Panc1 (cell line): ENCODE measurements around the gene GHRHR. TPM values are rescaled to one million over a fixed set of nuclear protein-coding genes. Genes with fewer than 3 reads are reported as not detected.

ENCODE experiments used
- ATAC-seq: fragments of 200-7000 bp; cut with Tn5 transposase; 2 replicates; pipeline ENCODE4 v1.9.1; 2020; ENCODE audit warnings: mild to moderate bottlenecking, moderate library complexity
- BruUV-seq: library from RNA; stranded (reverse); fragments of 400-500 nt; replicated peaks from 2 replicates; lab custom pipeline; 2021; lab: Mats Ljungman, UMichigan
- CTCF ChIA-PET: fragments of 300-600 bp; sonication (Branson Sonifier 250); formaldehyde crosslinking; loops from one replicate; lab custom pipeline; 2022; ENCODE audit warnings: antibody characterized with exemption; lab: Charles Lee
- POLR2A ChIA-PET: fragments of 300-600 bp; sonication (Branson Sonifier 250); formaldehyde crosslinking; loops from one replicate; lab custom pipeline; 2022; ENCODE audit warnings: antibody characterized with exemption; lab: Charles Lee
- DNase-seq: peaks from one replicate; pipeline ENCODE4 v3.0.0-alpha.2; 2010; ENCODE audit warnings: low read depth, low spot score
- H3K27ac ChIP-seq: 2 replicates; pipeline ENCODE4 v1.5.1; 2011; ENCODE audit warnings: mild to moderate bottlenecking, low read length, inconsistent platforms
- H3K27me3 ChIP-seq: fragments of 200-500 bp; sonication (Bioruptor generic); 2 replicates; pipeline ENCODE4 v1.6.0; 2014; ENCODE audit warnings: low read length, inconsistent platforms; ENCODE audit not compliant: control insufficient read depth, insufficient read depth
- H3K36me3 ChIP-seq: fragments of 200-500 bp; sonication (Bioruptor generic); 2 replicates; pipeline ENCODE4 v1.5.1; 2014; ENCODE audit warnings: inconsistent platforms, mild to moderate bottlenecking, low read length, moderate library complexity; ENCODE audit not compliant: control insufficient read depth, insufficient read depth
- H3K4me1 ChIP-seq: 2 replicates; pipeline ENCODE4 v1.5.1; 2011; ENCODE audit warnings: inconsistent platforms, mild to moderate bottlenecking, low read length, moderate library complexity; ENCODE audit not compliant: control insufficient read depth, insufficient read depth
- H3K4me3 ChIP-seq, 2 experiments: 2 replicates each; pipeline ENCODE4 v1.5.1; 2011 to 2012; ENCODE audit warnings: low read depth in 2 of 2, low read length in 2 of 2, mild to moderate bottlenecking in 2 of 2, inconsistent platforms in 1 of 2, moderate library complexity in 1 of 2
- H3K9me3 ChIP-seq: fragments of 200-500 bp; sonication (Bioruptor generic); 2 replicates; pipeline ENCODE4 v1.5.1; 2014; ENCODE audit warnings: low read depth, mild to moderate bottlenecking, inconsistent platforms, low read length, moderate library complexity; ENCODE audit not compliant: control insufficient read depth, insufficient read depth
- CTCF ChIP-seq: fragments of 450-650 bp; IDR thresholded peaks from 2 replicates; pipeline ENCODE4 v1.5.1; 2017; ENCODE audit warnings: mild to moderate bottlenecking
- POLR2AphosphoS5 ChIP-seq: IDR thresholded peaks from 2 replicates; pipeline ENCODE4 v1.6.1; 2012; ENCODE audit warnings: mild to moderate bottlenecking, low read depth, low read length, moderate library complexity
- SIN3A ChIP-seq: IDR thresholded peaks from 2 replicates; pipeline ENCODE4 v1.6.1; 2012; ENCODE audit warnings: low read depth, mild to moderate bottlenecking, low read length, moderate library complexity, borderline replicate concordance; ENCODE audit not compliant: insufficient read depth
- TCF7L2 ChIP-seq: IDR thresholded peaks from 2 replicates; pipeline ENCODE4 v1.6.1; 2011; ENCODE audit warnings: mild to moderate bottlenecking, low read depth, low read length, inconsistent platforms
- in situ Hi-C: cut with HindIII; loops from 2 replicates; pipeline ENCODE4 v1.10.0; 2016; ENCODE audit warnings: low sequenced_read_pairs, low pct_unique_long_range_greater_than_20kb
- intact Hi-C: fragments of 100-400 bp; cut with micrococcal nuclease; formaldehyde crosslinking; loops from one replicate; pipeline ENCODE4 v1.10.0; 2022; ENCODE audit not compliant: unreplicated experiment
- total RNA-seq: library from RNA; stranded (reverse); gene quantifications from one replicate; pipeline ENCODE4 v1.2.1, GENCODE V29; 2021; ENCODE audit not compliant: unreplicated experiment
- TF ChIP-seq, protein P1 (sequence below), 2 experiments: IDR thresholded peaks; 2 replicates each; pipeline ENCODE4 v1.6.1; 2011 to 2012; ENCODE audit warnings: low read depth in 2 of 2, control low read depth in 1 of 2, low read length in 1 of 2, mild to moderate bottlenecking in 1 of 2, moderate library complexity in 1 of 2; ENCODE audit not compliant: insufficient read depth in 1 of 2

The GHRHR gene
- total RNA-seq, 1 experiment from 2014 or later: not detected

- no peaks in the 10 kb centered on the region for H3K9me3 ChIP-seq
- no peak overlapping the region for H3K4me3 ChIP-seq
- ATAC-seq (no peak), DNase-seq (no peak)
- H3K36me3 ChIP-seq: no peaks in the 10 kb centered on the region
- TF ChIP-seq CTCF (no peak), TCF7L2 (no peak), SIN3A (no peak), POLR2AphosphoS5 (no peak)
- TF ChIP-seq, protein P1, sequence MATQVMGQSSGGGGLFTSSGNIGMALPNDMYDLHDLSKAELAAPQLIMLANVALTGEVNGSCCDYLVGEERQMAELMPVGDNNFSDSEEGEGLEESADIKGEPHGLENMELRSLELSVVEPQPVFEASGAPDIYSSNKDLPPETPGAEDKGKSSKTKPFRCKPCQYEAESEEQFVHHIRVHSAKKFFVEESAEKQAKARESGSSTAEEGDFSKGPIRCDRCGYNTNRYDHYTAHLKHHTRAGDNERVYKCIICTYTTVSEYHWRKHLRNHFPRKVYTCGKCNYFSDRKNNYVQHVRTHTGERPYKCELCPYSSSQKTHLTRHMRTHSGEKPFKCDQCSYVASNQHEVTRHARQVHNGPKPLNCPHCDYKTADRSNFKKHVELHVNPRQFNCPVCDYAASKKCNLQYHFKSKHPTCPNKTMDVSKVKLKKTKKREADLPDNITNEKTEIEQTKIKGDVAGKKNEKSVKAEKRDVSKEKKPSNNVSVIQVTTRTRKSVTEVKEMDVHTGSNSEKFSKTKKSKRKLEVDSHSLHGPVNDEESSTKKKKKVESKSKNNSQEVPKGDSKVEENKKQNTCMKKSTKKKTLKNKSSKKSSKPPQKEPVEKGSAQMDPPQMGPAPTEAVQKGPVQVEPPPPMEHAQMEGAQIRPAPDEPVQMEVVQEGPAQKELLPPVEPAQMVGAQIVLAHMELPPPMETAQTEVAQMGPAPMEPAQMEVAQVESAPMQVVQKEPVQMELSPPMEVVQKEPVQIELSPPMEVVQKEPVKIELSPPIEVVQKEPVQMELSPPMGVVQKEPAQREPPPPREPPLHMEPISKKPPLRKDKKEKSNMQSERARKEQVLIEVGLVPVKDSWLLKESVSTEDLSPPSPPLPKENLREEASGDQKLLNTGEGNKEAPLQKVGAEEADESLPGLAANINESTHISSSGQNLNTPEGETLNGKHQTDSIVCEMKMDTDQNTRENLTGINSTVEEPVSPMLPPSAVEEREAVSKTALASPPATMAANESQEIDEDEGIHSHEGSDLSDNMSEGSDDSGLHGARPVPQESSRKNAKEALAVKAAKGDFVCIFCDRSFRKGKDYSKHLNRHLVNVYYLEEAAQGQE (IDR thresholded peaks at IDR 0.05; ENCODE audit: insufficient read depth in 1 of 2, low read depth in 2 of 2, low read length in 1 of 2): no peak
- POLR2A ChIA-PET: no interaction called here
- no TSS peak for BruUV-seq
- in situ Hi-C loops (no loop called here), intact Hi-C loops (no loop called here)
- no peak overlapping the region for H3K27ac ChIP-seq
- peaks cover 2% of the 10 kb centered on the region; the same call in 1 of the 2 replicates for H3K27me3 ChIP-seq
- no peaks in the 10 kb centered on the region for H3K4me1 ChIP-seq
- CTCF ChIA-PET: no interaction called here
Measured at GRCh38 chr7:31019509-31019908, 55.8 kb downstream of the GHRHR start.

GRCh38 chr7:31020161-31020560 lies 56.4 kb downstream of the GHRHR start:
- in situ Hi-C loops: no loop called here
- no peak overlapping the region for H3K27ac ChIP-seq
- ChIA-PET CTCF (no interaction called here), POLR2A (no interaction called here)
- H3K36me3 ChIP-seq: no peaks in the 10 kb centered on the region
- no peak overlapping the region for H3K4me3 ChIP-seq
- no TSS peak for BruUV-seq
- TF ChIP-seq TCF7L2: no peak
- TF ChIP-seq SIN3A: no peak
- TF ChIP-seq, protein P1 (IDR thresholded peaks at IDR 0.05; ENCODE audit: insufficient read depth in 1 of 2, low read depth in 2 of 2, low read length in 1 of 2): no peak
- no peak for TF ChIP-seq POLR2AphosphoS5
- ATAC-seq (no peak), DNase-seq (no peak)
- H3K27me3 ChIP-seq: no peaks in the 10 kb centered on the region
- intact Hi-C loops: no loop called here
- H3K9me3 ChIP-seq: no peaks in the 10 kb centered on the region
- H3K4me1 ChIP-seq: no peaks in the 10 kb centered on the region
